ENCODE data around the gene ZNF32. TPM values are rescaled to one million over a fixed set of nuclear protein-coding genes. Genes with fewer than 3 reads are reported as not detected.

ZNF32 gene
- total RNA-seq, 1 experiment from 2014 or later, result 14.6 TPM

DNA sequence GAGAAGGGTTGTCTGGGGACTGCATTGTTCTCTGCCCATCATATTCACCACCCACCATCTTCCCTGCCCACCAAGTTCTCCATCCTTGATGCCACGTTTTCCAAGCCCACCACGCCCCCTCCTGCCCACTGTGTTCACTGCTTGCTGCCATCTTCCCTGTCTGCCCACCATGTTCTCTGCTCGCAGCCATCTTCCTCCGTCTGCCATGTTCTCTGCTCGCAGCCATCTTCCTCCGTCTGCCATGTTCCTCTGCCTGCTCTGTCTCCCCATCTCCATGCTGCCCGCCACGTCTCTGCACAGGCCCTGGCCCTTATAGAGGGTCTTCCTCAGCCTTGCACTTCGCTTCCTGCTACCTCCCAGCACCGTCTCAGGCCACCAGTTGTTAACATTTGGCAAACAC lies 30.0 kb upstream of the ZNF32 start:
- H4K8ac ChIP-seq (replicated peaks; ENCODE audit: insufficient read length, low read depth, low read length), result no peak overlapping the region
- H3K4me3 Mint-ChIP-seq, result no peak overlapping the region
- no peak overlapping the region for H3K23ac ChIP-seq (ENCODE audit: insufficient read length, low read depth, low read length)
- no peak overlapping the region for H2AK5ac ChIP-seq (ENCODE audit: insufficient read length, low read length)
- no peak overlapping the region for H3K18ac ChIP-seq (ENCODE audit: insufficient read length, low read depth, low read length)
- H4K91ac ChIP-seq (ENCODE audit: insufficient read length, low read depth, low read length), result no peak overlapping the region
- no peak overlapping the region for H2BK12ac ChIP-seq (ENCODE audit: insufficient read length, low read depth, low read length)
- H3K4me1 ChIP-seq (ENCODE audit: insufficient read depth, low read length), result no peaks in the 10 kb centered on the region
- H3K4me1 Mint-ChIP-seq, result 0 out of 4 replicates have a peak, but pooled peaks cover 0 to 3% of the 10 kb centered on the region in 2 experiments
- H3K27ac ChIP-seq (ENCODE audit: insufficient read length, low read depth, low read length), result no peak overlapping the region
- no peak overlapping the region for H3K9ac ChIP-seq (ENCODE audit: extremely low read depth, insufficient read length, low read length)
- H3K4me2 ChIP-seq (ENCODE audit: insufficient read depth, insufficient read length, low read length), result no peak overlapping the region
- no peaks in the 10 kb centered on the region for H3K79me2 ChIP-seq (ENCODE audit: insufficient read depth, low read length)
- WGBS (ENCODE audit: extremely low coverage, insufficient read length, low lambda C conversion rate), result no CpG with 5 or more reads among the region's 10 CpGs
- H3K23me2 ChIP-seq (ENCODE audit: insufficient read length, low read depth, low read length, poor library complexity, severe bottlenecking), result no peaks in the 10 kb centered on the region
- peaks cover 5% of the 10 kb centered on the region for H3K27me3 Mint-ChIP-seq (ENCODE audit: low read depth)
- H3K79me1 ChIP-seq (ENCODE audit: insufficient read depth, low read depth, low read length, poor library complexity, severe bottlenecking), result no peaks in the 10 kb centered on the region
- no peak overlapping the region for H3T11ph ChIP-seq (ENCODE audit: low read length)
- H4K5ac ChIP-seq (ENCODE audit: insufficient read length, low read depth, low read length), result no peak overlapping the region
- H3K14ac ChIP-seq (ENCODE audit: insufficient read depth, low read length), result no peak overlapping the region
- H2BK20ac ChIP-seq (ENCODE audit: low read depth, low read length, poor library complexity, severe bottlenecking), result no peak overlapping the region
- TF ChIP-seq, protein P1, sequence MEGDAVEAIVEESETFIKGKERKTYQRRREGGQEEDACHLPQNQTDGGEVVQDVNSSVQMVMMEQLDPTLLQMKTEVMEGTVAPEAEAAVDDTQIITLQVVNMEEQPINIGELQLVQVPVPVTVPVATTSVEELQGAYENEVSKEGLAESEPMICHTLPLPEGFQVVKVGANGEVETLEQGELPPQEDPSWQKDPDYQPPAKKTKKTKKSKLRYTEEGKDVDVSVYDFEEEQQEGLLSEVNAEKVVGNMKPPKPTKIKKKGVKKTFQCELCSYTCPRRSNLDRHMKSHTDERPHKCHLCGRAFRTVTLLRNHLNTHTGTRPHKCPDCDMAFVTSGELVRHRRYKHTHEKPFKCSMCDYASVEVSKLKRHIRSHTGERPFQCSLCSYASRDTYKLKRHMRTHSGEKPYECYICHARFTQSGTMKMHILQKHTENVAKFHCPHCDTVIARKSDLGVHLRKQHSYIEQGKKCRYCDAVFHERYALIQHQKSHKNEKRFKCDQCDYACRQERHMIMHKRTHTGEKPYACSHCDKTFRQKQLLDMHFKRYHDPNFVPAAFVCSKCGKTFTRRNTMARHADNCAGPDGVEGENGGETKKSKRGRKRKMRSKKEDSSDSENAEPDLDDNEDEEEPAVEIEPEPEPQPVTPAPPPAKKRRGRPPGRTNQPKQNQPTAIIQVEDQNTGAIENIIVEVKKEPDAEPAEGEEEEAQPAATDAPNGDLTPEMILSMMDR (conservative IDR thresholded peaks at IDR 0.05), result no peak
- H3K36me3 Mint-ChIP-seq (ENCODE audit: insufficient read depth in 1 of 3, low read depth in 3 of 3), result peaks cover 0 to 1% (median 0%) of the 10 kb centered on the region in 3 experiments; a peak in 2 of 7 replicates
- no peaks in the 10 kb centered on the region for H3K9me3 ChIP-seq (ENCODE audit: control insufficient read depth, low read depth, low read length)
- H4K20me1 ChIP-seq (ENCODE audit: control insufficient read depth, insufficient read depth, insufficient read length), result no peaks in the 10 kb centered on the region
- no peak overlapping the region for H3K56ac ChIP-seq (ENCODE audit: insufficient read length, low read depth, low read length)
- H3K9me3 Mint-ChIP-seq, result peaks cover 0 to 6% of the 10 kb centered on the region in 2 experiments; a peak in 2 of 5 replicates
- no peaks in the 10 kb centered on the region for H3K27me3 ChIP-seq (ENCODE audit: insufficient read depth, low read length)
- H3K4ac ChIP-seq (ENCODE audit: low read depth, low read length), result no peak overlapping the region
- peak overlapping the region in 1 of 3 experiments; percentile 54; a peak in 1 of 7 replicates for H3K27ac Mint-ChIP-seq
- H2BK120ac ChIP-seq (ENCODE audit: low read depth, low read length, poor library complexity, severe bottlenecking), result no peak overlapping the region
- peak; percentile 1 for DNase-seq
- H2AFZ ChIP-seq (ENCODE audit: low read length), result no peak overlapping the region
- no peak overlapping the region for H2BK5ac ChIP-seq (ENCODE audit: insufficient read length, low read length)
- H2BK15ac ChIP-seq (ENCODE audit: low read depth, low read length), result no peak overlapping the region

All from H9 (cell line).